ENCODE measurements around the gene ATP6V1D.
"Not testable (repeated sequence)": the region's sequence is repeated elsewhere in the genome, so short reads cannot be mapped to it uniquely, and the experiment has no call there.

ATP6V1D gene

GRCh38 chr14:67343601-67344230, 15.9 kb downstream of the ATP6V1D start:
- Histone ChIP-seq H3K4me1 (ENCODE audit: low read length) (no peaks in the 10 kb centered on the region), H3K9me3 (replicated peaks; ENCODE audit: insufficient read depth, low read length) (no peaks in the 10 kb centered on the region), H4K20me1 (ENCODE audit: insufficient read depth, low read length) (no peaks in the 10 kb centered on the region), H3K4me3 (ENCODE audit: low read length) (no peak overlapping the region), H3K27ac (ENCODE audit: low read length) (no peak overlapping the region), H2AFZ (ENCODE audit: low read length) (no peak overlapping the region), H3K9ac (ENCODE audit: low read length) (no peak overlapping the region), H3F3A (ENCODE audit: insufficient read depth, low read length) (no peaks in the 10 kb centered on the region), H3K4me2 (ENCODE audit: low read depth, low read length) (no peak overlapping the region), H3K79me2 (ENCODE audit: low read length) (no peaks in the 10 kb centered on the region), H3K9me2 (replicated peaks; ENCODE audit: insufficient read depth, low read length) (no peaks in the 10 kb centered on the region), H3K27me3 (replicated peaks; ENCODE audit: insufficient read depth, low read length) (no peaks in the 10 kb centered on the region), H3K36me3 (replicated peaks; ENCODE audit: insufficient read depth, low read length) (no peaks in the 10 kb centered on the region)
- no peak for DNase-seq
- TF ChIP-seq EZH2 (optimal IDR thresholded peaks at IDR 0.05; ENCODE audit: low read depth, low read length) = no peak
- TF ChIP-seq CTCF (IDR thresholded peaks at IDR 0.05; ENCODE audit: low read length) = no peak
- TF ChIP-seq EZH2phosphoT487 (IDR thresholded peaks at IDR 0.05; ENCODE audit: low read length) = no peak

- not testable (repeated sequence) for H3K9me3 ChIP-seq (replicated peaks; ENCODE audit: insufficient read depth, low read length); H3K27me3 ChIP-seq (replicated peaks; ENCODE audit: insufficient read depth, low read length); H4K20me1 ChIP-seq (ENCODE audit: insufficient read depth, low read length); H3K9me2 ChIP-seq (replicated peaks; ENCODE audit: insufficient read depth, low read length); H3F3A ChIP-seq (ENCODE audit: insufficient read depth, low read length); H3K9ac ChIP-seq (ENCODE audit: low read length); H3K4me2 ChIP-seq (ENCODE audit: low read depth, low read length); H3K4me3 ChIP-seq (ENCODE audit: low read length); H3K4me1 ChIP-seq (ENCODE audit: low read length); H2AFZ ChIP-seq (ENCODE audit: low read length); H3K79me2 ChIP-seq (ENCODE audit: low read length); DNase-seq; H3K36me3 ChIP-seq (replicated peaks; ENCODE audit: insufficient read depth, low read length); H3K27ac ChIP-seq (ENCODE audit: low read length)
Observed at GRCh38 chr14:67341231-67341630, 18.4 kb downstream of the ATP6V1D start.

GRCh38 chr14:67335781-67336180, 23.8 kb downstream of the ATP6V1D start:
- Histone ChIP-seq H2AFZ (ENCODE audit: low read length) (no peak overlapping the region), H3K4me3 (ENCODE audit: low read length) (no peak overlapping the region), H3K27me3 (replicated peaks; ENCODE audit: insufficient read depth, low read length) (no peaks in the 10 kb centered on the region), H3K9me3 (replicated peaks; ENCODE audit: insufficient read depth, low read length) (no peaks in the 10 kb centered on the region), H3K9ac (ENCODE audit: low read length) (no peak overlapping the region), H3K79me2 (ENCODE audit: low read length) (no peaks in the 10 kb centered on the region), H3K9me2 (replicated peaks; ENCODE audit: insufficient read depth, low read length) (no peaks in the 10 kb centered on the region), H3K36me3 (replicated peaks; ENCODE audit: insufficient read depth, low read length) (no peaks in the 10 kb centered on the region; the same call in 1 of the 2 replicates), H3K4me2 (ENCODE audit: low read depth, low read length) (no peak overlapping the region), H4K20me1 (ENCODE audit: insufficient read depth, low read length) (no peaks in the 10 kb centered on the region), H3K27ac (ENCODE audit: low read length) (no peak overlapping the region), H3K4me1 (ENCODE audit: low read length) (no peaks in the 10 kb centered on the region), H3F3A (ENCODE audit: insufficient read depth, low read length) (no peaks in the 10 kb centered on the region)
- DNase-seq = no peak
- TF ChIP-seq EZH2 (optimal IDR thresholded peaks at IDR 0.05; ENCODE audit: low read depth, low read length) (no peak), EZH2phosphoT487 (IDR thresholded peaks at IDR 0.05; ENCODE audit: low read length) (no peak), CTCF (IDR thresholded peaks at IDR 0.05; ENCODE audit: low read length) (peak; percentile 34)

- Histone ChIP-seq H2AFZ (ENCODE audit: low read length) (no peak overlapping the region), H3K9me2 (replicated peaks; ENCODE audit: insufficient read depth, low read length) (no peaks in the 10 kb centered on the region), H3K27ac (ENCODE audit: low read length) (no peak overlapping the region), H3K27me3 (replicated peaks; ENCODE audit: insufficient read depth, low read length) (no peaks in the 10 kb centered on the region), H3K9ac (ENCODE audit: low read length) (no peak overlapping the region), H3K36me3 (replicated peaks; ENCODE audit: insufficient read depth, low read length) (no peaks in the 10 kb centered on the region; the same call in 1 of the 2 replicates), H3K9me3 (replicated peaks; ENCODE audit: insufficient read depth, low read length) (no peaks in the 10 kb centered on the region), H3F3A (ENCODE audit: insufficient read depth, low read length) (no peaks in the 10 kb centered on the region), H3K4me1 (ENCODE audit: low read length) (no peaks in the 10 kb centered on the region), H3K4me3 (ENCODE audit: low read length) (no peak overlapping the region), H3K79me2 (ENCODE audit: low read length) (no peaks in the 10 kb centered on the region), H3K4me2 (ENCODE audit: low read depth, low read length) (no peak overlapping the region), H4K20me1 (ENCODE audit: insufficient read depth, low read length) (no peaks in the 10 kb centered on the region)
- TF ChIP-seq EZH2phosphoT487 (IDR thresholded peaks at IDR 0.05; ENCODE audit: low read length) (no peak), CTCF (IDR thresholded peaks at IDR 0.05; ENCODE audit: low read length) (no peak), EZH2 (optimal IDR thresholded peaks at IDR 0.05; ENCODE audit: low read depth, low read length) (no peak)
- no peak for DNase-seq
Observed at GRCh38 chr14:67332468-67332867, 27.1 kb downstream of the ATP6V1D start.
